HG02981 (cell line): ENCODE measurements around the gene ZNF813.
"Not testable (repeated sequence)": the region's sequence is repeated elsewhere in the genome, so short reads cannot be mapped to it uniquely, and the experiment has no call there.

Experiments
- ATAC-seq: cut with Tn5 transposase; IDR thresholded peaks from one replicate; pipeline ENCODE4 v1.9.1; 2021; ENCODE audit warnings: mild to moderate bottlenecking, moderate library complexity; ENCODE audit not compliant: unreplicated experiment

The ZNF813 gene

DNA sequence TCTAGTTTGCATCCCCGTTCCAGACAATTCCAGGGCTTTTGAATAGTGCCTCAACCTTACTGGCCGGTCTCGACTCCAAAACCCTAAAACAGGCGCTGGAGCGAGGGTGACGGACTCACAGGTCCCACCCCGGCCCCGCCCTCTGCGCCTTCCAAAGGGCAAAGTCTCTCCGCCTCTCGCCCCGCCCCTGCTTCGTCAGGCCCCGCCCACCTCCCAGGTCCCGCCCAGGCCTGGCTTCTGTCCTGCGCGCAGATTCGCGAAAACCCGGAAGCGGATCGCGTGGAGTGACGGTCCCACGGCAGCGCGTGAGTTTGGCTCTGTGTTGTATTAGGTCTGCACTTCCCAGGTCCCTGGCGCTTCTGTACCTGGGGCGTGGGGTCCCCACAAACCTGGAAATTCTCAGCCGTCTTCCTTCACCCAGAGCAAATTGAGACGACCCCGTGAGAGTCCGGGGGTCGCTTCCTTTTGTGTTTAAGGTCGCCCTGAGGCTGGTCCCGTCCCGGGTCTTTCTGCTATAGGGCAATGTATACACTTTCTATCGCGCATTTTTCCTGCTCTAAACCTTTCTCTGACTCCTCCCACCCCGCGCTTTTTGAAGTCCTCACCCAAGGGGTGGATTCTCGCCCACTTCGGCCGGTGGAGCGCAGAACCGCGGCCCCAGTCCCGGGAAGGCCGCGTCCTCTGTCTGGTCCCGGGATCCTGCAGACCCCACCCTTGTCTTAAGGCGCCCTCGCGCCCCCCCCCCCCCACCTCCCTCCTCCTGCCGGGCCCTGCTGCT, at the start of gene ZNF813:
Gene ZNF813, plus strand, starts transcription at position 249 of the 778 bp plus-strand sequence. CDS start 16,090 bp downstream, outside the sequence.
- peak; percentile 91 for ATAC-seq

DNA sequence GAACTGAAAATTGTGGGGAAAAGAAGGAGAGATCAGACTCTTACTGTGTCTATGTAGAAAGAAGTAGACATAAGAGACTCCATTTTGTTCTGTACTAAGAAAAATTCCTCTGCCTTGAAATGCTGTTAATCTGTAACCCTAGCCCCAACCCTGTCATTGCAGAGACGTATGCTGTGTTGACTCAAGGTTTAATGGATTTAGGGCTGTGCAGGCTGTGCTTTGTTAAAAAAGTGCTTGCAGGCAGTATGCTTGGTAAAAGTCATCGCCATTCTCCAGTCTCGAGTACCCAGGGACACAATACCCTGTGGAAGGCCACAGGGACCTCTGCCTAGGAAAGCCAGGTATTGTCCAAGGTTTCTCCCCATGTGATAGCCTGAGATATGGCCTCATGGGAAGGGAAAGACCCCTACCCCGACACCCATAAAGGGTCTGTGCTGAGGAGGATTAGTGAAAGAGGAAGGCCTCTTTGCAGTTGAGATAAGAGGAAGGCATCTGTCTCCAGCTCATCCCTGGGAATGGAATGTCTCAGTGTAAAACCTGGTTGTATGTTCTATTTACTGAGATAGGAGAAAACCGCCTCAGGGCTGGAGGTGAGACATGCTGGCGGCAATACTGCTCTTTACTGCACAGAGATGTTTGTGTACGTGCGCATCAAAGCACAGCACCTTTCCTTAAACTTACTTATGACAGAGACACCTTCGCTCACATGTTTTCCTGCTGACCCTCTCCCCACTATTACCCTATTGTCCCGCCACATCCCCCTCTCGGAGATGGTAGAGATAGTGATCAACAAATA, 46.8 kb upstream of the ZNF813 start:
- ATAC-seq: not testable (repeated sequence)

GRCh38 chr19:53422551-53422950, 45.0 kb upstream of the ZNF813 start:
- no peak for ATAC-seq

- not testable (repeated sequence) for ATAC-seq
These were observed 44.5 kb upstream of the ZNF813 start for GRCh38 chr19:53423074-53423473.

- not testable (repeated sequence) for ATAC-seq
These were observed 43.9 kb upstream of the ZNF813 start for GRCh38 chr19:53423680-53424079.

DNA sequence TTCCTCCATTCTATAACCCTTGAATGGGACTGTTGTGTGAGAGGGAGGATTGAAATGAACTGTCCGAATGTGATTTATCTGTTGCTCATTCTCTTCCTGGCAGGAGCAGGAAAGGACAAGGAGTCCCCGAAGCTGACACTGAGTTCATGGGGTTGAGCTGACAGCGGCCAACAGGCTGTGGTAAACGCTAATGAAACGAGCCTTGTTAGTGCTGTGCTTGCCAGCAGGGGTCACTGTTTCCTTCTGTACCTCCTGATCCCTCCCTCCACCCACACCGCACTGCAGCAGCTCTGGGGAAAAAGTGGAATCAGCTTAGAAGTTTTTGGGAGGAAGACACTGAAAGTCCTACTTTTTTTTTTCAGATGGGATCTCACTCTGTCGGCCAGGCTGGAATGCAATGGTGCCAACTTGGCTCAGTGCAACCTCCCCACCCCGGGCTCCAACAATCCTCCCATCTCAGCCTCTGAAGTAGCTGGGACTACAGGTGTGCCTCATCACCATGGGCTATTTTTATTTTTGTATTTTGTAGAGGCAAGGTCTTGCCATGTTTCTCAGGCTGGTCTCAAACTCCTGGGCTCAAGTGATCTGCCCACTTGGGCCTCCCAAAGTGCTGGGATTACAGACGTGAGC, 42.5 kb upstream of the ZNF813 start:
- no peak for ATAC-seq

DNA sequence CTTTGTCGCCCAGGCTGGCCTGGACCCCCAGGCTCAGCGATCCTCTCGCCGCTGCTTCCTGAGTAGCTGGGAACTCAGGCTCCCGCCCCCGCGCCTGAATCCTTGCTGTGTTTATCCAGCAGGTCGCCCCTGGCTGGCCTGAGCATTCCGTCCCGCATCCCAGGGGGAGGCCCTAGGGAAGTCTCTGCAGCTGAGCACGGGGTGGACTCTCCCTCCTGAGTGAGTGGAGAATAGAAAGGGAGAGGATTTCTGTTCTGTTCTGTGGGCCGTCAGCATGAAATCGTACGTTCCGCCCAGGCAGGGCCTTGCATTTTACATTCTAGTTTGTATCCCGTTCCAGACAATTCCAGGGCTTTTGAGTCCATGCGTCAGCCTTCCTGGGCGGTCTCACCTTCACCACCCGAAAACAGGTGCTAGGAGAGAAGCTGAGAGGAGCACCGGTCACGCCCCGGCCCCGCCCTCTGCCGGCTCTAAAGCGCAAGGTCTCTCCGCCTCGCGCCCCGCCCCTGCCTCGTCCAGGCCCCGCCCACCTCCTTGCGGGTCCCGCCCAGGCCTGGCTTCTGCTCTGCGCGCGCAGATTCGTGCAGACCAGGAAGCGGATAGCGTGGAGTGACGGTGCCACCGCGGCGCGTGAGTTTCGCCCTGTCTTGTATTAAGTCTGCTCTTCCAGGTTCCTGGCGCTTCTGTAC, 36.0 kb upstream of the ZNF813 start, which contains the start of gene ZNF761:
Gene ZNF761, plus strand, starts transcription at position 586 of the 689 bp plus-strand sequence. CDS start 15,285 bp downstream, outside the sequence.
- ATAC-seq: peak; percentile 96

DNA sequence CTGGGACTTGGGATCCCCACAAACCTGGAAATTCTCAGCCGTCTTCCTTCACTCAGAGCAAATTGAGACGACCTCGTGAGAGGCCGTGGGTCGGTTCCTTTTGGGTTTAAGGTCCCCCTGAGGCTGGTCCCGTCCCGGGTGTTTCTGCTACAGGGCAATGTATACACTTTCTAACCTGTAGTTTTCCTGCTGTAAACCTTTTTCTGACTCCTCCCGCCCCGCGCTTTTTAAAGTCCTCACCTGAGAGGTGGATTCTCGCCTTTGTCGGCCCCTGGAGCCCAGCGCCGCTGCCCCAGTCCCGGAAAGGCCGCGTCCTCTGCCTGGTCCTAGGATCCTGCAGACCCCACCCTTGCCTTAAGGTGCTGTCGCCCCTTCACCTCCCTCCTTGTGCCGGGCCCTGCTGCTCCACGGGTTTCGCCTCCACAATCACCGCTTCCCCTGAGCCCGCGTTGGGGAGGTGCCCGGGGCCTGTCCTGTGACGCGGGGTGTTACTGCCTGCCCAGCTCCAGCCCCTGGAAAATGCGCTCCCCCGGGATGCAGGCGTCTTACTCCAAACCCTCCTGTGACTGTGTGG, 35.4 kb upstream of the ZNF813 start:
- ATAC-seq: peak; percentile 16

DNA sequence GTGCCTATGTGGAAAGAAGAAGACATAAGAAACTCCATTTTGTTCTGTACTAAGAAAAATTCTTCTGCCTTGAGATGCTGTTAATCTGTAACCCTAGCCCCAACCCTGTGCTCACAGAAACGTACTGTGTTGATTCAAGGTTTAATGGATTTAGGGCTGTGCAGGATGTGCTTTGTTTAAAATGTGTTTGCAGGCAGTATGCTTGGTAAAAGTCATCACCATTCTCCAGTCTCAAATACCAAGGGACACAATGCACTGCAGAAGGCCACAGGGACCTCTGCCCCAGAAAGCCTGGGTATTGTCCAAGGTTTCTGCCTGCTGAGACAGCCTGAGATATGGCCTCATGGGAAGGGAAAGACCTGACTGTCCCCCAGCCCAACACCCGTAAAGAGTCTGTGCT, 23.7 kb upstream of the ZNF813 start:
- ATAC-seq: not testable (repeated sequence)

GRCh38 chr19:53447196-53447595, 20.3 kb upstream of the ZNF813 start:
- ATAC-seq: not testable (repeated sequence)

- no peak for ATAC-seq
These were observed 11.7 kb upstream of the ZNF813 start for GRCh38 chr19:53455828-53456227.

DNA sequence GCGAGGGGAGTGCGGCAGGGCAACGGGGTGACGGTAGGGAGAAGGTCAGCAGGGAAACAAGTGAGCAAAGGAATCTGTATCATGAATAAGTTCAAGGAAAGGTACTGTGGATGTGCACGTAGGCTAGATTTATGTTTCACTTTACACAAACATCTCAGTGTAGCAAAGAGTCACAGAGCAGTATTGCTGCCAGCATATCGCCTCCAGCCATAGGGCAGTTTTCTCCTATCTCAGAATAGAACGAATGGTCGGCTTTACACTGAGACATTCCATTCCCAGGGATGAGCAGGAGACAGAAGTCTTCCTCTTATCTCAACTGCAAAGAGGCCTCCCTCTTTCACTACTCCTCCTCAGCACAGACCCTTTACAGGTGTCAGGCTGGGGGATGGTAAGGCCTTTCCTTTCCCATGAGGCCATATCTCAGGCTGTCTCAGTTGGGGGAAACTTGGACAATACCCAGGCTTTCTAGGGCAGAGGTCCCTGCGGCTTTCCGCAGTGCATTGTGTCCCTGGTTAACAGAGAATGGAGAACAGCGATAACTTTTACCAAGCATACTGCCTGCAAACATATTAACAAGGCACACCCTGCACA, 7.3 kb upstream of the ZNF813 start:
- ATAC-seq: not testable (repeated sequence)

GRCh38 chr19:53461866-53462265, 5.7 kb upstream of the ZNF813 start:
- ATAC-seq: no peak

- no peak for ATAC-seq
These were observed 4.7 kb upstream of the ZNF813 start for GRCh38 chr19:53462861-53463260.

DNA sequence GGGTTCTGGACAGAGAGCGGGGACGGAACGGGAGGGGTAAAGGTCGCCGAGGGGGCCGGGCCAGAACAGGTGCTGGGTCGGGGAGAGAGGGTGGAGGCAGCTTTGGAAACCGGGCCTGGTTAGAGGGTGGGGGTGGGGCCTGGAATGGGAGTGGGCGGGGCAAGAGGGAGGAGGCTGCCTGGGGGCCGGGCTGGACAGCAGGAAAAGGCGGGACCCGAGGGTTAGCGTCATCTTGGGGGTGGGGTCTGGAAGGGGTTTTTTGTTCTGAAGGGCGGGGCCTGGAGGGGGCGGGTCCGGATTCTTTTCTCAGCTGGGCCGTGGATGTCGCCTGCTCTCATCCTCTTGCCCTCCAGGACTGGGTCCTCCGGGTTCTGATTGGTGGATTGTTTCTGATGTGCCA, 4.3 kb upstream of the ZNF813 start:
- no peak for ATAC-seq

GRCh38 chr19:53466726-53467484, 628 bp upstream of the ZNF813 start:
- ATAC-seq: peak; percentile 14

- not testable (repeated sequence) for ATAC-seq
These were observed 1.1 kb downstream of the ZNF813 start for GRCh38 chr19:53468628-53469027.

DNA sequence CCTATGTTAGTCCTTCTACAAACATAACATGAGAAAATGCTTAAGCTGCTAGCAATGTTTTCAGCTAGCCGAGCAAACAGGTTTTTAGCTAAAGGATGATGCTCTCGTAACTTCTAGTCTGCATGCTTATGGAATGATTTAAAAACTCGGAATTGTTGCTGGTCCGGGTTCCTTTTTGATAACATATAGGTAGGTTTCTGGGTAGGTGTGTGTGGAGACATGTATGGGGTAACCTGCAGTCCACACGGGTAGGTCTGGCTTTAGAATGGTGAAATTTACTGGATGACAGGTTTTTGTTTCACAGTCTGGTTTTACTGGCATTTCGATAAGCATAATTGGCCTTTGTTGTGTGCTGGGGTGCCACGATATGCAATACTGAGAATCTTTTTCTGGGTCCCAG, 4.4 kb downstream of the ZNF813 start:
- no peak for ATAC-seq

DNA sequence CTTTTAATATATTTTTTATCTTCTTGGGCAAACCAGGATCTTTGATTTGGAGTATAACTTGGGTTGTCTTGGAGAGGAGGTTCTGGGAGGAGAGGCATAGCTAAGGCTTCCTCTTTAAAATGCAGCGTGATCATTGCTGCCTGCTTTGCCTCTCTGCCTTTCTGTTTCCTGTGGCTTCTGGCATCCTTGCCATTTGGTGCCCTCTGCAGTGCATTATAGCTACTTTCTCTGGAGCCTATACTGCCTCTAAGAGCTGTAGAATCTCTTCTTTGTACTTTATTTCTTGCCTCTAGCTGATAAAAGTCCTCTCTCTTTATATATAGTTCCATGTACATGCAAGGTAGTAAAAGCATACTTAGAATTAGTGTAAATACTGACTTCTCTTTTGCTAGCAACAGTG, 7.3 kb downstream of the ZNF813 start:
- not testable (repeated sequence) for ATAC-seq
